Ishikawa (cell line): ENCODE measurements around the gene NCK2.

Source experiments
- CEBPB ChIP-seq: IDR thresholded peaks from 2 replicates; pipeline ENCODE4 v1.6.1; 2012
- CREB1 ChIP-seq: IDR thresholded peaks from 2 replicates; pipeline ENCODE4 v1.6.1; 2012; ENCODE audit warnings: low read depth
- EGR1 ChIP-seq: IDR thresholded peaks from 2 replicates; pipeline ENCODE4 v1.6.1; 2012
- EP300 ChIP-seq: IDR thresholded peaks from 2 replicates; pipeline ENCODE4 v1.6.1; 2012; ENCODE audit warnings: borderline replicate concordance
- FOXM1 ChIP-seq: IDR thresholded peaks from 2 replicates; pipeline ENCODE4 v1.6.1; 2012; ENCODE audit warnings: low read depth, borderline replicate concordance
- MAX ChIP-seq: IDR thresholded peaks from 2 replicates; pipeline ENCODE4 v1.6.1; 2012
- NFIC ChIP-seq: IDR thresholded peaks from 2 replicates; pipeline ENCODE4 v1.6.1; 2012
- RAD21 ChIP-seq: IDR thresholded peaks from 2 replicates; pipeline ENCODE4 v1.6.1; 2012; ENCODE audit warnings: low read depth
- REST ChIP-seq: IDR thresholded peaks from 2 replicates; pipeline ENCODE4 v1.6.1; 2012; ENCODE audit warnings: low read depth, mild to moderate bottlenecking
- TAF1 ChIP-seq: IDR thresholded peaks from 2 replicates; pipeline ENCODE4 v1.6.1; 2012; ENCODE audit warnings: low read depth, mild to moderate bottlenecking
- TCF12 ChIP-seq: IDR thresholded peaks from 2 replicates; pipeline ENCODE4 v1.6.1; 2012; ENCODE audit warnings: low read depth
- TEAD4 ChIP-seq: IDR thresholded peaks from 2 replicates; pipeline ENCODE4 v1.6.1; 2012
- USF1 ChIP-seq: IDR thresholded peaks from 2 replicates; pipeline ENCODE4 v1.6.1; 2012
- YY1 ChIP-seq: IDR thresholded peaks from 2 replicates; pipeline ENCODE4 v1.6.1; 2012; ENCODE audit warnings: low read depth
- ZBTB7A ChIP-seq: IDR thresholded peaks from 2 replicates; pipeline ENCODE4 v1.6.1; 2012; ENCODE audit warnings: low read depth

The NCK2 gene

GRCh38 chr2:105917226-105917625, 172.5 kb downstream of the NCK2 start:
- TF ChIP-seq REST, result no peak
- TF ChIP-seq YY1, result no peak
- no peak for TF ChIP-seq NFIC
- no peak for TF ChIP-seq EP300
- TF ChIP-seq USF1, result no peak
- TF ChIP-seq TCF12, result no peak
- TF ChIP-seq CEBPB, result no peak
- TF ChIP-seq ZBTB7A, result no peak
- no peak for TF ChIP-seq TEAD4
- no peak for TF ChIP-seq EGR1
- TF ChIP-seq RAD21, result no peak
- no peak for TF ChIP-seq TAF1
- TF ChIP-seq FOXM1, result no peak
- no peak for TF ChIP-seq CREB1
- no peak for TF ChIP-seq MAX

- TF ChIP-seq EP300 (no peak), CREB1 (no peak), TAF1 (no peak), EGR1 (no peak), TEAD4 (no peak), RAD21 (no peak), TCF12 (no peak)
These were observed 173.0 kb downstream of the NCK2 start for GRCh38 chr2:105917688-105918087.

GRCh38 chr2:105919191-105919811, 174.6 kb downstream of the NCK2 start:
- TF ChIP-seq MAX (peak; percentile 26; the same call in 1 of the 2 replicates), TAF1 (0 out of 2 replicates have a peak, but pooled peaks have one; percentile 34), NFIC (peak; percentile 79), YY1 (0 out of 2 replicates have a peak, but pooled peaks have one; percentile 26), EGR1 (no peak), RAD21 (no peak), TEAD4 (peak; percentile 51; the same call in 1 of the 2 replicates), EP300 (peak; percentile 73), USF1 (no peak), CREB1 (no peak), CEBPB (no peak), REST (no peak), FOXM1 (no peak), TCF12 (peak; percentile 88), ZBTB7A (0 out of 2 replicates have a peak, but pooled peaks have one; percentile 43)

GRCh38 chr2:105919826-105920225, 175.1 kb downstream of the NCK2 start:
- TF ChIP-seq EGR1 (no peak), RAD21 (peak; percentile 48)

DNA sequence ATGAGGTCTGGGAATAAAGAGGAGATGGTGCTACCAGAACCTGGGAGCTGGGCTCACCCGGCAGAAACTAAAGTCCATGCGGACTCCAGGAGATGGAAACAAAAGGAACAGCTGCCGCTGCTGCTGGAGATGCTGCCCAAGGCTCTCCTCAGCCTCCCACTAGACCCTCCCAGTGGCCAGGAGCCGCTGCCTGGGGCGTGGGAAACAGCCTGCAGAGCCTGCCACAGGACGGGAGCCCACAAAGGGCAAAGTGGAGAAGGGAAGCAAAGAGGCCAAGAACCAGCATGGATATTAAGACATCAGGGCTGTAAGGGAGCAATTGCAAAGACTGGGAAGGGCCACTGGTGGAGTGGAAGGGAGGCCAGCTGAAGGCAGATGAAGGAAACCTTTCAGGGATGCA, 179.6 kb downstream of the NCK2 start:
- no peak for TF ChIP-seq EGR1
- no peak for TF ChIP-seq REST
- TF ChIP-seq TAF1, result no peak
